Retina (tissue), 1 donor: ENCODE measurements around the gene AMMECR1.
"Not testable (repeated sequence)": the region's sequence is repeated elsewhere in the genome, so short reads cannot be mapped to it uniquely, and the experiment has no call there.

Source experiments
- DNase-seq: peaks from one replicate; pipeline ENCODE4 v3.0.0-alpha.2; 2016

The AMMECR1 gene

GRCh38 chrX:110317820-110318663, at the start of gene AMMECR1:
Gene AMMECR1 (minus strand): TSS chrX:110318085. CDS start chrX:110318071, 14 bp downstream.
- DNase-seq, result peak; percentile 80

- DNase-seq, result no peak
These were observed 45.4 kb upstream of the AMMECR1 start for GRCh38 chrX:110363244-110363643.

DNA sequence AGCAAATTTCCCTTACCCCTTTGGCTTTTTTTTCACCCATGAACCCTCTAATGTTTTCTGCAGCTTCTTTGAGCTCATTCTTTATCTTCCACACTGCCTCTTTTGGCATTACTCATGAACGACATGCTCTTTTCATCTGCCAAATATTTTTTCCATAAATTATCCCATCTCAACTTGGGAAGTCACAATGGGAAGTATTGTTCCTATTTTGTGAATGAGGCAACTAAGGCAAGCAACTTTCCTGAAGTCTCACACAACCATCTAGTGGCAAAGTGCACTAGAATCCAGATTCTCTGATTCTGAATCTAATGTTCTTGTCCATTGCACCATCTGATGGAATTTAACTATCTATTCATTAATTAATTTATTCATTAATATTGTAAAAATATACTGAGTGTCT, 41.4 kb upstream of the AMMECR1 start:
- DNase-seq, result no peak

GRCh38 chrX:110358548-110358947, 40.7 kb upstream of the AMMECR1 start, which contains the start of gene RTL9:
Gene RTL9 (plus strand): TSS chrX:110358848. CDS start chrX:110450618, 91,770 bp downstream.
- no peak for DNase-seq

DNA sequence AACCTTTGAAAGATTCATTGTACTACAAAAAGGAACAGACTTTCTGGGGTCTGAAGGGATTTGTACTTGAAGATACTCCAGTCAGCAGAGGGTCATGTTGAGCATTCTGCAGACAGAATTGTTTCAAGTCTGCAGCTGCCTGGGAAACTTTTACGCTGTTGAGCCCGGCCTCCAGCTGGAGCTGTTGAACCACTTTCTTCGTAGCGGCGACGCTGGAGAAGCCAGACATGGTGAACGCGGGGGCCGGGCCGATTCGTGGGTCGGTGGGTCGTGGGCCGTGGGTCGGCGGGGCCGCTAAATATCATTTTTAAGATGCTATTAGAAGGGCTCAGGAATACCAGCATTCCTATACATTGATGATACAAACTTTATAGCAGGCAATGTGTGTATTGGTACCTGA, 28.8 kb upstream of the AMMECR1 start:
- no peak for DNase-seq

DNA sequence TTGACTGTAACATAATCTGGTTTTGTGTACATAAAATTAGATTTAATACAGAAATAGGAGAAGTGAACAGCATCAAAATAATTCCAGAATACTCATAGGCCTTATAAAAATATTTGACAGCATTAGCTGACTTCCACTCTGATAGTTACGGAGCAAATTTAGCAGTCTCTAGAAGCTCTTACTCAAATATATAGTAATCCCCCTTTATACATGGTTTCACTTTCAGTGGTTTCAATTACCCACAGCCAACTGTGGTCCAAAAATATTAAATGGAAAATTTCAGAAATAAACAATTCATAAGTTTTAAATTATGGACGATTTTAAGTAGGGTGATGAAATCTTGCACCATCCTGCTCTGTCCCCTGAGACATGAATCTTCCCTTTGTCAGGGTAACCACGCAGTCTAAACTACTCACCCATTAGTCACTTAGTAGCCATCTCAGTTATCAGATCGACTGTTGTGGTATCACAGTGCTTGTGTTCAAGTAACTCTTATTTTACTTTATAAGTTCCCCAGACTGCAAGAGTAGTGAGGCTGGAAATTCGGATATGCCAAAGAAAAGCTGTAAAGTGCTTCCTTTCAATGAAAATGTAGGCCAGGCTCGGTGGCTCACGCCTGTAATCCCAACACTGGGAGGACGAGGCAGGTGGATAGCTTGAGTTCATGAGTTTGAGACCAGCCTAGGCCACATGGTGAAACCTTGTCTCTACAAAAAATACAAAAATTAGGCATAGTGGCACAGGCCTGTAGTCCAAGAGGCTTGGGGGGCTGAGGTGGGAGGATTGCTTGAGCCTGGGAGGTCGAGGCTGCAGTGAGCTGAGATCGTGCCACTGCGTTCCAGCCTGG, 23.5 kb upstream of the AMMECR1 start:
- no peak for DNase-seq

DNA sequence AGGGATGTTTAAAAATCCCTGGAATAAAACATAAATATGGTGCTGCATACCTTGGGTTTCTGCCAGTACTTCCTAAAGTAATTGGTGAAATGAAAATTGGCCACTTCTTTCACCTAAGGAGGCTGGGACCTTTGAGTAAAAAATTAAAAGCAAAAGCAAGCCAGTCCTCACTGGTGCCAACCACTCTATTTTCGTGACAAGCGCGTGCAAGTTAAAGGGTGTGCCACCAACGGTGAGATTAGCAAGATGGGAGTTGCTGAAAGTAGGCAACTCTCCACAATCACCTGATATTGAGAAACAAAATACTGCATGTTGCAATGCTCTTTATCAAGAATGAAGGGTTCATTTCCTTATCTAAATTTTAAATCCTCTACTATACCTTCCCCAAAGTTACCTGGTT, 21.1 kb upstream of the AMMECR1 start:
- DNase-seq, result no peak

DNA sequence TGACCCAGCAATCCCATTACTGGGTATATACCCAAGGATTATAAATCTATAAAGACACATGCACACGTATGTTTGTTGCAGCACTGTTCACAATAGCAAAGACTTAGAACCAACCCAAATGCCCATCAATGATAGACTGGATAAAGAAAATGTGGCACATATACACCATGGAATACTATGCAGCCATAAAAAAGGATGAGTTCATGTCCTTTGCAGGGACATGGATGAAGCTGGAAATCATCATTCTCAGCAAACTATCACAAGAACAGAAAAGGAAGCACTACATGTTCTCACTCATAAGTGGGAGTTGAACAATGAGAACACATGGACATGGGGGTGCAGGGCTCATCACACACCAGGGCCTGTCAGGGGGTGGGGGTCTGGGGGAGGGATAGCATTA, 15.6 kb upstream of the AMMECR1 start:
- DNase-seq, result not testable (repeated sequence)

DNA sequence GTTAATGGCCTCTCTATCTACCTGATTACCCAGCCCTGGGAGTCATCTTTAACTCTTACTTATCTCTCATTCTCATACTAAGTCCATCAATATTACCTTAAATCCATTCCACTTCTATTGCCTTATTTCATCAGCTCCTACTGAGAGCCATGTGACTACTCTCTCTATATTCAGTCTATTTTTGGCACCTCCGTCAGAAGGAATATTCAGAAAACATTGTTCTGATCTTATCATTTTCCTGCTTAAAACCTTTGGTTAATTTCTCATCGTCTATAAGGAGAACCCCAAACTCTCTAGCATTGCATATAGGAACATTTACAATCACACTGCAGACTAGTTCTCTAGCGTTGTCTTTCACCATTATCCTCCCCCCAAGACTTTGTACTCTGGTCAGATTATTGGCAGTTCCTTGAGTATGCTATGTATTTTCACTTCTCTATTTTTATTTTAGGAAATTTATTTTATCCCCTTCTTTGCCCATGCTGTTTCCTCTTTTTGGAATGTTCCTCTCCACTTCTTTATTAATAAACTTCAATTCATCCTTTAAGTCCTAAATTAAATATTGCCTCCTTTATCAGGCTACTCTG, 13.7 kb upstream of the AMMECR1 start:
- DNase-seq, result no peak

GRCh38 chrX:110328613-110329012, 10.7 kb upstream of the AMMECR1 start:
- not testable (repeated sequence) for DNase-seq

GRCh38 chrX:110327336-110327735, 9.5 kb upstream of the AMMECR1 start:
- DNase-seq, result no peak

DNA sequence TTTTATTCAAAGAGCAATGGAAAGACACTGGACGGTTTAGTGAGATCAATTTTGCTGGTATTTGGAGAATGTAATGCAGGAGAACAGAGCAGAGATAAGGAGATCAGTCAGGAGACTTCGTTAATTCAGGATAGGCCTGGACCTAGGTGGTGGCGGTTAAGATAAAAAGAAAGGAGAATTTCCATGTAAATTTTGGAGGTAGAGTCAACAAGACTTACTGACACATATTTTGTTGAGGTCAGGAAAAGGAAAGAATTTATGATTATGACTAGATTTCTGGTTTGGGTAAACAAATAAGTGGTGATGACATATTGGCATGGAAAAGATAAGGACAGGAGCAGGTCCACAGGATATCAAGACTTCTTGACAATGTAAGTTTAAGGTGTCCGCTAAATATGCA, 8.8 kb upstream of the AMMECR1 start:
- no peak for DNase-seq

DNA sequence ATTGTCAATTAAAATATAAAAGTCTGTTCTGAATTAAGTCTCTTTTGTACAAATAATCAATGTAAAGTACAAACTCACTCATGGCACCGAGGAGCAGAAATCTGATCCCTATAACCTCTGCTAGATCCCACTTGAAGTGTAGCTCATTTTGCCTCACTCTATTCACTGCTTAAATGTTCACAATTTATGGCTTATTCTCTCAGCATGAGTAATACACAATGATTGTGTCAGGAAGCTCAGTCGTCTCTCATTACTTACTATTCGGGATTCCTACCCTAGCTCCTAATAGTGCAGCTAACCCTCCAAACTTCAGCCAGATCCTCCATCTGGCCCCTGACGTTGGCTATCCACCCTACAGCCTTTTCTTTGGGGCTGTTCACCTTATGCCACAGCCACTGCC, 4.7 kb upstream of the AMMECR1 start:
- DNase-seq, result no peak

DNA sequence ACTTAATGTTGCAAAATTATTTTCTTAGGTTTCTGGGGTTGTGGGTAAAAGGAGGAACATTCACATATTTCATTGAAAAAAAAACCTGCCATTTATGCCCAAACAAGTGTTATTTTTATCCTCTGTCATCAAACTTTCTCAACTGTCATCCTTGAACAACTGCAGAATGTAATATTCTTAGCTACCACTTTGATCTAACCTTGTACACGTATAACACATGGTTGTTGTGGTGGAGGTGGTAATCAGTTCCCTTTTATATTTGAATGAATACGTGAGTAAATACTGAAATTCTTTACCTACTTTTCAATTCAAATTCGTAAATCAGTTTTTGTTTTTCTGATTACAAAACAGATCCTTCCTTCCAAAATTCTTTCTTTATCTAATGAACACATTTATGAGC, 3.8 kb upstream of the AMMECR1 start:
- DNase-seq, result no peak

- no peak for DNase-seq
These were observed 3.2 kb upstream of the AMMECR1 start for GRCh38 chrX:110321081-110321480.

DNA sequence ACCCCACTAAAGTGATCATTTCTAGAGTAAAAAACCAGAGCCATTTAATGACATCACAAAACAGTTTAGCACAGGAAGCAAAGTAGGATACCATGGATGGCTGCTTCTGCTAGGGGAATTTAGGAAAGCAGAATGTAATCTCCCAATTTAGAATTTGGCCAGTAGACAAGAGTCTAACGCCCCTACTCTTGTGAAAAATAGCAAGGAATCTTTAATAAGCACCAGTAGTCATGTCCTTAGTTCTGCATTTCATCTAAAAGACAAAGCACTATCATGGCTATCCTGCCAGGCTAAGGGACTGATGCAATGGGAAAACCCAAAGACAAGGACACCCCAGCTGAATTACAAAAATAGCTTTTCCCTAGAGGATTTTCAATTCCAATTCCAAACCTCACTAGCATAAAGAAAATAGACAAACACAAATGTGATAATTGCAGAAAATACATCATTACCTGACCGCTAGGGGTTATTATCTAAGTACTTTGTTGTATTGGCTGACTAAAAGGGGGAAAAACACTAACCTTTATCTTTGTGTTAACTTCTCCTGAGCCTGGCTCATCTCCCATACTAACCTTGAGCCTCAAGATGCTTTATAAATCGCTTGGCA, 2.6 kb upstream of the AMMECR1 start:
- no peak for DNase-seq

GRCh38 chrX:110318664-110318968, 731 bp upstream of the AMMECR1 start:
- no peak for DNase-seq

DNA sequence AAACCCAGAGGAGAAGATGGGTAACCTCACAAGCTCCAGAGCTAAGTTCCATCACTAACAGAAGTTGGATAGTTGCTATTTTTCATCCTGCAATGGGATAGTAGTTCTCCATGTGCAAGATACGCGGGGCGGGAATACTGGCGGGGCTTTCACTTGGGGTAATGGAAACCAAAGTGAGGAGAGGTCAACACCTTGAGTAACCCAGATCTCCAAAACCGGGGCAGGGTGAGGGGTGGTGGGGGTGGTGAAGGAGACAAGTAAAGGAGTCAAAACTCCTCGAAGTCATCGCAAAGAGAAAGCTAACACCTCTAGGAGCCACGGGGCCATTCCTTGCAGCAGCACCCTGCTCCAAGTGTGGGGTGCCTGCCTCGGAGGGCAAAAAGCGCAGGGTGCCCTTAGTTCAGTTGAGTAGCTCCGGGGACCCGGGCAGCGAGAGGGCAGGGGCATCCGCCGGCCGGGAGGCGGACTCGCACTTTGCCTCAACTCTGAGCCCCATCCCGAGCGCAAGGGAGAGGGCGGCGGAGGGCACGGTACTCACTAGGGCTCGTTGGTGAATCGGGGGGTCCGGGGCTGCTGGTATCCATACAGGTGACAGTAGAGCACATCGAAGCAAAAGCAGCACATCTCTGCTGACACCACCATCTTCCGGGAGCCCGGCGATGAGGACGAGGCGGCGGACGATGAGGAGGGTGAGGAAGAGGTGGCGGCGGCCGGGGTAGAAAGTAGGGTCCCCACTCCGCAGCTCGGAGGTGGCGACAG, 645 bp downstream of the AMMECR1 start:
- DNase-seq, result peak; percentile 32

DNA sequence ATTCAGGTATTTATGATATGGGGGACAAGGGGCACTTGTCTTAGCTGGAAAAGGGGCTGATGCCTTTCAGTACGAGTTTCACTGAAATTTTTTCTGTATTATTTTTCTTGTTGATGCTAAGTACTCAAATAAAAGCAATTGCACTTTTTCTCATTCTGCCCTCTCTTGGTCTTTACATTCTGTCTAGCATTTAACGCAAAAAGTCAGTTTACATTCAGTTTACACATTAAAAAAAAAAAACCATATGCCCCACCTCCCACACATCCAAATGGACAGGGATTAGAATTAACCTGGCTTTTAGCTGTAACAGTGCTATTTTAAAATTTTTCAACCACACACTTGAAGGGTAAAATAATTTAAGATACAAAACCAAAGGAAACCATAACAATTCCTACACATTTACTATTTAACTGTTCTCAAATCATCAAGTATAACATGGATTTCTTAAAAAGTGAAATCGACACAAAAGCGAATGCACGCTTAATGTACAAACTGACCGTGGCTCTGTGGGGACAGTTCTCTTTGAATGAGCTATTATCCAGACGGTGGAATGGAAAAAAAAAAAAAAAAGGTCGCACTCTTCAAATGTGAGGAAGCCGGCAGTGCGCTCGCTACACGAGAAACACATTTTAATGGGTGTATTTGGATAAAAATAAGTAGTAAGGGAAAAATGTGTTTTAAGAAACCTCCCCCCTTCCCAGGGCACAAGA, 1.4 kb downstream of the AMMECR1 start:
- DNase-seq, result no peak

- DNase-seq, result no peak
These were observed 2.3 kb downstream of the AMMECR1 start for GRCh38 chrX:110315551-110315950.

- DNase-seq, result no peak
These were observed 6.3 kb downstream of the AMMECR1 start for GRCh38 chrX:110311437-110312230.
